NCI-H460 (cell line): ENCODE data around the gene MCU. TPM values are rescaled to one million over a fixed set of nuclear protein-coding genes. Genes with fewer than 3 reads are reported as not detected.
"Not testable (repeated sequence)": the region's sequence is repeated elsewhere in the genome, so short reads cannot be mapped to it uniquely, and the experiment has no call there.

ENCODE experiments used
- DNase-seq: peaks from one replicate; pipeline ENCODE4 v3.0.0-alpha.2; 2016; ENCODE audit warnings: low read depth; ENCODE audit errors: extremely low read depth
- total RNA-seq: library from RNA; depleted of rRNA; stranded (reverse); fragments of >200 nt; shearing (Covaris generic); gene quantifications from 2 replicates; pipeline ENCODE4 v1.2.3, GENCODE V29; 2014

MCU gene
- total RNA-seq, 1 experiment from 2014 or later = 43.0 TPM

GRCh38 chr10:72887043-72887442 lies 195.1 kb downstream of the MCU start:
- DNase-seq = no peak

GRCh38 chr10:72888151-72888638 lies 196.3 kb downstream of the MCU start:
- DNase-seq = no peak

DNA sequence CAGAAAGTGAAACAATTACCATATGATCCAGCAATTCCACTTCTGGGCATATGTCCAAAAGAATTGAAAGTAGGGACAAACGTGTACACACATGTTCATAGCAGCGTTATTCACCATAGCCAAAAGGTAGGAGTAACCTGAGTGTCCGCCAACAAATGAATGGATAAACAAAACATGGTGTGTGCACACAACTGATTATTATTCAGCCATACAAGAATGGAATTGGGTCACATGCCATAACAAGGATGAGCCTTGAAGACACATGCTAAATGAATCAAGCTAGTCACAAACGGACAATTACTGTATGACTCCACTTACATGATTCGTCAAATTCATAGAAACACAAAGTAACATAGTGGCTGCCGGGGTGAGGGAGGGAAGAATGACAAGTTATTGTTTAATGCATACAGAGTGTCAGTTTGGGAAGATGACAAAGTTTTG lies 197.5 kb downstream of the MCU start:
- no peak for DNase-seq

GRCh38 chr10:72890086-72890485 lies 198.1 kb downstream of the MCU start:
- DNase-seq = no peak

- DNase-seq = no peak
These were observed 201.3 kb downstream of the MCU start, which contains the start of gene OIT3 for GRCh38 chr10:72893136-72893798. TSS of gene OIT3 (plus strand) at chr10:72893739. CDS start at chr10:72893799, 60 bp downstream.

DNA sequence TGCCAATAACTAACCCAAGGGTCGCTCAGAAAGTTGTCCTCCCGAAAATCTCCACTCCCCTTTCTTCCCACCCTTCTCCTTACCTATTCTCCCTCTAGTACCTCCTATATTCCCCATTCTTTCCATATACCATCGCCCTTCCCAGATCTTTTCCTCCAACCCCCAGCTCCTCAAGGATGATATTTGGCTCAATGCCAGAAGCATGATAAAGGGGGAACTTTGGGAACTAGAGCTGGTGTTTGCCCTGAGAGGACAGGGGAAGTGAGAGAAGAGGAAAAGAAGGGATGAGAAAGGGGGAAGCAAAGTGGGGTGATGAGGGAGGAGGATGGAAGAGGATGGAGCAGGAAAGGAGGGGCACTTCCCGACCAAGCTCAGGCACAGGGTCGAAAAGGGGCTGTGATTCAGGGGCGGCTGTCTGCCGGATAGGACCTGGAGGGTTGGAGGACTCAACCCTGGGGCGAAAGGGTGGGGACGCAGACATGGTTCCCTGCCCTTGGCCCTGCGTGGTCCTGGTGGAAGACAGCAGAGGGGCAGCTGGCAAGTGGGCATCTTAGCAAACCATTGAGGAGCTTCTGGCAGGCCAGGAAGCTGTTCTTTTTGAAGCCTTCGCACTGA lies 203.4 kb downstream of the MCU start:
- DNase-seq = no peak

DNA sequence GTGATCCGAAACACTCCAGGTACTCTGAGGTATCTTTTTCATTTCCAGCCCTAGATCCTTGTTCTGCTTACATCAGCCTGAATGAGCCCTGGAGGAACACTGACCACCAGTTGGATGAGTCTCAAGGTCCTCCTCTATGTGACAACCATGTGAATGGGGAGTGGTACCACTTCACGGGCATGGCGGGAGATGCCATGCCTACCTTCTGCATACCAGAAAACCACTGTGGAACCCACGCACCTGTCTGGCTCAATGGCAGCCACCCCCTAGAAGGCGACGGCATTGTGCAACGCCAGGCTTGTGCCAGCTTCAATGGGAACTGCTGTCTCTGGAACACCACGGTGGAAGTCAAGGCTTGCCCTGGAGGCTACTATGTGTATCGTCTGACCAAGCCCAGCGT lies 206.7 kb downstream of the MCU start:
- DNase-seq = no peak

DNA sequence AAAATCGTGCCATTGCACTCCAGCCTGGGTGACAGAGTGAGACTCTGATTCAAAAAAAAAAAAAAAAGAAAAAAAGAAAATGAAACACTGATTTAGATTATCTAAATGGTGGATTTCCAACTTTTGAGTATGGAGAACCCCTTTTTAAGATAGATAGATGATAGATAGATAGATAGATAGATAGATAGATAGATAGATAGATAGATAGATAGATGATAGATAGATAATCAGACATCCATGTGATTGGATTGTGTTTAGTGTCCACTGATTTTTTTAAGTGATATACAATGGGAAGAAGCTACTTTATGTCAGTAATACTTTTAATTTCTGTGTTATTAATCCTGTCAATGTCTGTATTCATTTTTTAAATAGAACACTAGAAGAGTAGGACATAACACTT lies 207.6 kb downstream of the MCU start:
- no peak for DNase-seq

DNA sequence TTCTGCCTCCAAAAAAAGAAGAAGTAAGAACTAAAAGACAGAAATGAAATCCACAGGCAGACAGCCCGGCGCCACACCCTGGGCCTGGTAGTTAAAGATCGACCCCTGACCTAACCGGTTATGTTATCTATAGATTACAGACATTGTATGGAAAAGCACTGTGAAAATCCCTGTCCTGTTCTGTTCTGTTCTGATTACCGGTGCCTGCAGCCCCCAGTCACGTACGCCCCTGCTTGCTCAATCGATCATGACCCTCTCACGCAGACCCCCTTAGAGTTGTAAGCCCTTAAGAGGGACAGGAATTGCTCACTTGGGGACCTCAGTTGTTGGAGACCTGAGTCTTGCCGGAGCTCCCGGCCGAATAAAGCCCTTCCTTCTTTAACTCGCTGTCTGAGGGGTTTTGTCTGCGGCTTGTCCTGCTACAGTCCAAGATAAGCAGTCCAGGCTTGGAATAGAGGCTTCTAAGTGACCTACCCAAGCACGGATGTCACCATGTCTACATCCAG lies 212.1 kb downstream of the MCU start:
- not testable (repeated sequence) for DNase-seq

GRCh38 chr10:72904806-72905205 lies 212.9 kb downstream of the MCU start:
- no peak for DNase-seq

GRCh38 chr10:72906446-72906845 lies 214.5 kb downstream of the MCU start:
- no peak for DNase-seq

- no peak for DNase-seq
These were observed 218.8 kb downstream of the MCU start for GRCh38 chr10:72910705-72911104.

- no peak for DNase-seq
These were observed 219.8 kb downstream of the MCU start for GRCh38 chr10:72911758-72912157.

GRCh38 chr10:72912736-72913135 lies 220.8 kb downstream of the MCU start:
- no peak for DNase-seq

DNA sequence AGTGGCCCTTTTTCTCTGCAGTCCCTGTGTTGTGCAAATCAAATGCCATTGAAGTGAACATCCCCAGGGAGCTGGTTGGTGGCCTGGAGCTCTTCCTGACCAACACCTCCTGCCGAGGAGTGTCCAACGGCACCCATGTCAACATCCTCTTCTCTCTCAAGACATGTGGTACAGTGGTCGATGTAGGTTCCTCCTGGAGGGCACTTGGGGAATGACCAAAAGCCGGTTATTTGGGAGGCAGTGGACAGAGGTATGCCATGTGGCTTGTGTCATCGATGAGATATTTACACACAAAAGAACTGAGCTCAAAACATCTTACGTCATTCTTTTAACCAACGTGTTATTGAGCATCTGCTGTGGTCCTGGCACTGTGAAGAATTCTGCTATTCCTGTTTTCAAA lies 221.3 kb downstream of the MCU start:
- DNase-seq = no peak

DNA sequence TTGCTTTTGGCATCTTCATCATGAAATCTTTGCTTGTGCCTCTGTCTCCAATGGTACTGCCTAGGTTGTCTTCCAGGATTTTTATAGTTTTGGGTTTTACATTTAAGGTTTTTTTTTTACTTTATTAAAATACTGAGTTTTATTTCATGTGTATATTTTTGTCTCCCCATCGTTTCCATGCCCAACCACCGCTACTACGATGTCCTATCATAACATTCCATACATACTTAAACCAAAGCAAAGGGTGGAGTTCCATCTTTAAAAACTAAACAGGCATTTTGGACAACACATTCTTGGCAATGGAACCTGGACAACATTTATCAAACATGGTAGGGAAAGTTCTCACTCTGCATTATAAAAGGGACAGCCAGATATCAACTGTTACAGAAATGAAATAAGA lies 225.3 kb downstream of the MCU start:
- not testable (repeated sequence) for DNase-seq

DNA sequence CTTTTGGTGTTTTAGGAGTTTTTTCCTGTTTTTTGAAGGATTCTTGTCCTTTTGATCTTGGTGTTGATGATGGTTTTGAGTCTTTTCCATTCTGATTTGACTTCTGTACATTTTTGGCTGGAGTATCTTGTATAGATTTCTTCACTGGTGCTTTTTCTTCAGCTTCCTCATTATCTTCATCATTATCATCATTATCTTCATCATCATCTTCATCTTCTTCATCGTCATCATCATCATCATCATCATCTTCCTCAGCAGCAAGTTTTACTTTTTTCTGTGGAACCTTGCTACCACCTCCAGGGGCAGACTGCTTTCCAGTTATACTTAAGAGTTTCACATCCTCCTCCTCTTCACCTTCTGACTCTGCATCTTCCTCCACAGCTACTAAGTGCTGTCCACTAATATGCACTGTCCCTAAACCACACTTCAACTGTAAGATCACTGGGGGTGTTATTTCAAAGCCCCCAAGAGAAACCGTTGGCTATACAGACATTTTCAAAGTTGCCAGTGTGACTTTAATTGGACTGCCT lies 225.9 kb downstream of the MCU start:
- not testable (repeated sequence) for DNase-seq

DNA sequence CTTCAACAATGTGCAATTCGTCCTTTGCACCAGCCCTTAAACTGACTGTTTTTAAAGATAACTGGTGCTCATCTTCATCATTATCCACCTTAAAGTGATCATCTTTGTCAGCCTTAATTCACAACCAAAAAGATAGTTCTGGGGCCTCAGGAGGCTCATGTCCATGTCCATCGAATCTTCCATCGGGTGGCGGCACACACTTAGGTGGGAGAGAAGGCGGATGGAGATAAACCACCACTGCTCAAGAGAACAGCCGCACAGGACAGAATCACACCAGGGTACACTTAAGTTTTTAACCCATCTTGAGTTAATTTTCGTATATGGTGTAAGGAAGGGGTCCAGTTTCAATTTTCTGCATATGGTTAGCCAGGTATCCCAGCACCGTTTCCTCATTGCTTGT lies 226.4 kb downstream of the MCU start:
- no peak for DNase-seq

DNA sequence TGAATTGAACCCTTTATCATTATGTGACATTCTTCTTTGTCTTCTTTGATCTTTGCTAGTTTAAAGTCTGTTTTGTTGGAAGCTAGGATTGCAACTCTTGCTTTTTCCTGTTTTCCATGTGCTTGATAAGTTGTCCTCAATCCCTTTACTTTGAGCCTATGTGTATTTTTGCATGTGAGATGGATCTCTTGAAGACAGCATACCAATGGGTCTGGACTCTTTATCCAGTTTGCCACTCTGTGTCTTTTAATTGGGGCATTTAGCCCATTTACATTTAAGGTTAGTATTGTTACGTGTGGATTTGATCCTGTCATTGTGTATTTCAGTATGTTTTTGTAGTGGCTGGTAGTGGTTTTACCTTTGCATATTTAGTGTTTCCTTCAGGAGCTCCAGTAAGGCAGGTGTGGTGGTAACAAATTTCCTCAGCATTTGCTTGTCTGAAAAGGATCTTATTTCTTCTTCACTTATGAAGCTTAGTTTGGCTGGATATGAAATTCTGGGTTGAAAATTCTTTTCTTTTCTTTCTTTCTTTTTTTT lies 229.3 kb downstream of the MCU start:
- not testable (repeated sequence) for DNase-seq

GRCh38 chr10:72924351-72924750 lies 232.4 kb downstream of the MCU start:
- DNase-seq = no peak

GRCh38 chr10:72925951-72926465 lies 234.1 kb downstream of the MCU start:
- no peak for DNase-seq
